GM18861 (cell line): ENCODE measurements around the gene TOPORS.
"Not testable (repeated sequence)": the region's sequence is repeated elsewhere in the genome, so short reads cannot be mapped to it uniquely, and the experiment has no call there.

ENCODE experiments used
- ATAC-seq: cut with Tn5 transposase; IDR thresholded peaks from one replicate; pipeline ENCODE4 v1.9.1; 2021; ENCODE audit not compliant: unreplicated experiment

Gene TOPORS

GRCh38 chr9:32566770-32567169 lies 14.4 kb upstream of the TOPORS start:
- ATAC-seq: no peak

- no peak for ATAC-seq
These were observed 13.6 kb upstream of the TOPORS start for GRCh38 chr9:32565967-32566366.

- ATAC-seq: no peak
These were observed 6.1 kb upstream of the TOPORS start for GRCh38 chr9:32558408-32558934.

- ATAC-seq: no peak
These were observed 2.2 kb upstream of the TOPORS start for GRCh38 chr9:32554591-32554990.

- ATAC-seq: no peak
These were observed 1.7 kb upstream of the TOPORS start for GRCh38 chr9:32554107-32554506.

GRCh38 chr9:32551276-32552051 lies 922 bp downstream of the TOPORS start:
- peak; percentile 3 for ATAC-seq

- ATAC-seq: peak; percentile 58
These were observed 1.7 kb downstream of the TOPORS start for GRCh38 chr9:32550562-32551275.

GRCh38 chr9:32550150-32550561 lies 2.2 kb downstream of the TOPORS start:
- ATAC-seq: no peak

GRCh38 chr9:32548213-32548612 lies 4.2 kb downstream of the TOPORS start:
- not testable (repeated sequence) for ATAC-seq

- ATAC-seq: no peak
These were observed 6.5 kb downstream of the TOPORS start for GRCh38 chr9:32545884-32546283.

- no peak for ATAC-seq
These were observed 9.3 kb downstream of the TOPORS start for GRCh38 chr9:32543047-32543446.

- ATAC-seq: no peak
These were observed 18.6 kb downstream of the TOPORS start for GRCh38 chr9:32533816-32534215.

- ATAC-seq: no peak
These were observed 19.1 kb downstream of the TOPORS start for GRCh38 chr9:32533336-32533735.

- peak; percentile 1 for ATAC-seq
These were observed 25.7 kb downstream of the TOPORS start for GRCh38 chr9:32526707-32527048.

GRCh38 chr9:32526041-32526706 lies 26.2 kb downstream of the TOPORS start, which contains the start of gene RIGI:
Gene RIGI, minus strand, starts transcription at chr9:32526196. Its CDS starts 30 bp downstream, at chr9:32526166.
- peak; percentile 58 for ATAC-seq

- no peak for ATAC-seq
These were observed 26.7 kb downstream of the TOPORS start for GRCh38 chr9:32525709-32526030.

- no peak for ATAC-seq
These were observed 27.3 kb downstream of the TOPORS start for GRCh38 chr9:32524892-32525708.

GRCh38 chr9:32524558-32524891 lies 27.9 kb downstream of the TOPORS start:
- ATAC-seq: not testable (repeated sequence)

GRCh38 chr9:32523910-32524309 lies 28.5 kb downstream of the TOPORS start:
- no peak for ATAC-seq

GRCh38 chr9:32518276-32518675 lies 34.1 kb downstream of the TOPORS start:
- ATAC-seq: no peak

GRCh38 chr9:32516241-32516640 lies 36.1 kb downstream of the TOPORS start:
- no peak for ATAC-seq
